OCI-LY7 (cell line): ENCODE results near the gene OR56A4.

Experiments used
- EZH2phosphoT487 ChIP-seq: fragments of 200-600 bp; sonication (generic); IDR thresholded peaks from 2 replicates; pipeline ENCODE4 v1.6.1; 2018; ENCODE audit warnings: low read depth, borderline replicate concordance, mild to moderate bottlenecking, mixed run types, antibody characterized with exemption, low read length, moderate library complexity, mixed read lengths
- TF ChIP-seq, protein P1 (sequence below): fragments of 200-600 bp; sonication (generic); conservative IDR thresholded peaks from 2 replicates; pipeline ENCODE4 v1.5.1; 2014; ENCODE audit warnings: mild to moderate bottlenecking, antibody characterized with exemption, low read length, moderate library complexity, mixed read lengths

DNA sequence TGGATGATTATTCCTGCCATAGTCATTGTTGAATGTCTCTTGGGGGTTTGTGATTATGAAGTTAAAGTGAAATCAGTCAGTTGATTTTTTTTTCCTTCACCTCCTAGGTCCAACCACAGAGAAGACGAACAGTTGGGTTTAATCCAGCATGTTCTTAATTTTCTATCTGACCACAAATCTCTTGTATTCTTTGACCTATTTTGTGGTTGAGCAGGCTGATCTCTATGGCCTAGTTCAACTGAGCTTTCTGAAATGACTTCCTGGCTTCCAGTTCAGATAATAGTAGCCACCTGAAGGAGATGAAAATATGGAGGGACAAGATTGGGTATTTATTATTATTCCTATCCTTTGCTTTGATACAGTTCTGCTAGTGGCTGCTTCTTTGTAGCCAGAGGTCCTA lies 33.2 kb downstream of the OR56A4 start:
- TF ChIP-seq, protein P1, sequence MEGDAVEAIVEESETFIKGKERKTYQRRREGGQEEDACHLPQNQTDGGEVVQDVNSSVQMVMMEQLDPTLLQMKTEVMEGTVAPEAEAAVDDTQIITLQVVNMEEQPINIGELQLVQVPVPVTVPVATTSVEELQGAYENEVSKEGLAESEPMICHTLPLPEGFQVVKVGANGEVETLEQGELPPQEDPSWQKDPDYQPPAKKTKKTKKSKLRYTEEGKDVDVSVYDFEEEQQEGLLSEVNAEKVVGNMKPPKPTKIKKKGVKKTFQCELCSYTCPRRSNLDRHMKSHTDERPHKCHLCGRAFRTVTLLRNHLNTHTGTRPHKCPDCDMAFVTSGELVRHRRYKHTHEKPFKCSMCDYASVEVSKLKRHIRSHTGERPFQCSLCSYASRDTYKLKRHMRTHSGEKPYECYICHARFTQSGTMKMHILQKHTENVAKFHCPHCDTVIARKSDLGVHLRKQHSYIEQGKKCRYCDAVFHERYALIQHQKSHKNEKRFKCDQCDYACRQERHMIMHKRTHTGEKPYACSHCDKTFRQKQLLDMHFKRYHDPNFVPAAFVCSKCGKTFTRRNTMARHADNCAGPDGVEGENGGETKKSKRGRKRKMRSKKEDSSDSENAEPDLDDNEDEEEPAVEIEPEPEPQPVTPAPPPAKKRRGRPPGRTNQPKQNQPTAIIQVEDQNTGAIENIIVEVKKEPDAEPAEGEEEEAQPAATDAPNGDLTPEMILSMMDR = no peak
- no peak for TF ChIP-seq EZH2phosphoT487
